Activated T-helper 9 cell treated with anti-CD3 and anti-CD28 coated beads, Interleukin-2, amount 50 U/mL, for 16 hours (primary cell): ENCODE measurements around the gene KRTAP10-8.
"Not testable (repeated sequence)": the region's sequence is repeated elsewhere in the genome, so short reads cannot be mapped to it uniquely, and the experiment has no call there.

ENCODE experiments used
- DNase-seq: peaks from one replicate; pipeline ENCODE4 v3.0.0-alpha.2; 2020; ENCODE audit warnings: low read depth

KRTAP10-8 gene, protein sequence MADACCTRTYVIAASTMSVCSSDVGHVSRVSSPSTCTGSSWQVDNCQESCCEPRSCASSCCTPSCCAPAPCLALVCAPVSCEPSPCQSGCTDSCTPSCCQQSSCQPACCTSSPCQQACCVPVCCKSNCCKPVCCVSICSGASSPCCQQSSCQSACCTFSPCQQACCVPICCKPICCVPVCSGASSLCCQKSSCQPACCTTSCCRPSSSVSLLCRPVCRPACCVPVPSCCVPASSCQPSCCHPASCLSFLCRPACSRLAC

DNA sequence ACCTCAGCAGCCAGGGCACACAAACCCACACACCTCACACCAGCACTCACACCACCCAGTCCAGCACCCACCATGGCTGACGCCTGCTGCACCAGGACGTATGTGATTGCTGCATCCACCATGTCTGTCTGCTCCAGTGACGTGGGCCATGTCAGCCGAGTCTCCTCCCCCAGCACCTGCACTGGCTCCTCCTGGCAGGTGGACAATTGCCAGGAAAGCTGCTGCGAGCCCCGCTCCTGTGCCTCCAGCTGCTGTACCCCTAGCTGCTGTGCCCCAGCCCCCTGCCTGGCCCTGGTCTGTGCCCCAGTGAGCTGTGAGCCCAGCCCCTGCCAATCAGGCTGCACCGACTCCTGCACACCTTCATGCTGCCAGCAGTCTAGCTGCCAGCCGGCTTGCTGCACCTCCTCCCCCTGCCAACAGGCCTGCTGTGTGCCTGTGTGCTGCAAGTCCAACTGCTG, at the start of gene KRTAP10-8:
KRTAP10-8 (plus strand) TSS at position 51 of the 458 bp plus-strand sequence; CDS start at position 73, 22 bp downstream.
- no peak for DNase-seq

DNA sequence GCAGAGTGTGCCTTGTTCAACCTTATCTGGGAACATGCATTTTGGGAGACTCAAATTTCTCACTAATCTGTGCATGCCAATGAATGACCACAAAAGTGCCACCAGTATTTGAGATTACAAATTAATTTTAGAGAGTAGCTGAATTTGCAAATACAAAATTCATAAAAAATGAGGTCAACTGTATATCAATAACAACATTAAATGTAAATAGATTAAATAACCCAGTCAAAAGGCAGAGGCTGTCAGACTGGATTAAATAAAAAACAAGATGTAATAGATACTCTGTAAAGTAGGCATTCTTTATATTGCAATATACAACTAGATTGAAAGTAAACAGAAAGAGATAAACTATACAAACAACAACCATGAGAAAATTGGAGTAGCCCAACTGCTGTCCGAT, 47.8 kb upstream of the KRTAP10-8 start:
- no peak for DNase-seq

DNA sequence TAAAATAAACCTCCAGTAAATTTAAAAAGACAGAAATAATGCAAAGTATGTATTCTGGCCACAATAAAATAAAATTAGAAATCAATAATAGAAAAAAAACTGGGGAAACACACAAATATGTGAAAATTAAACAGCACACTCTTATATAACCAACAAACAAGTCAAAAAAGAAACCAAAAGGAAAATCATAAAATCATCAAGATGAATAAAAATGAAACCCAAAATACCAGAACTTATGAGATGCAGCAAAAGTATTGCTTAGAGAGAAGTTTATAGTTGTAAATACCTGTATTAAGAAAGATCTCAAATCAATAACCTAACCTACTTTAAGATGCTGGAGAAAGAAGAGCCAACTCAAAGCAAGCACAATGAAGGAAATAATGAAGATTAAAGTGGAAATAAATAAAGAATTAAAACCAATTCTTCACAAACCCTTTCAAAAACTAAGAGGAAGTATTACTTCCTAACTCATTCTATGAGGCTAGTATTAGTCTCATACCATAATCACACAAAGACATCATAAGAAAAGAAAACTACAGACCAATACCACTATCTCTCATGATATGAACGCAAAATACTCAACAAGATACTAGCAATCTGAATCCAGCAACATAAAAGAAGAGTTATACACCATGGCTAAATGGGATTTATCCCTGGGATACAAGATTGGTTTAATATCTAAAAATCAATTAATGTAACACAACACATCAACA, 46.8 kb upstream of the KRTAP10-8 start:
- DNase-seq = no peak

DNA sequence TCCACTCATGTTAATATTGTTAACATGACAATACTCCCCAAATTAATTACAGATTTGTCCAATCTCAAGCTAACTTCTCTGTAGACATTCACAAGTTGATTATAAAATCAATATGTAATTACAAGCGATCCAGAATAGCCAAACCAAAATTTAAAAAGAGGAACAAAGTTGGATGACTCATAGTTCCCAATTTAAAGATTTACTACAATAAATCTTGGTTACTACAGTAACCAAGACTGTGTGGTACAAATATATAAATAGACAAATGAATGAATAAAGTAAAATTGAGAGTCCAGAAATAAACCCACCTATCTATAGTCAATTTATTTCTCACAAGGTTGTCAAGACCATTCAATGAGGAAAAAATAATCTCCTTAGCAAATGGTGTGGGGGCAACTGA, 45.5 kb upstream of the KRTAP10-8 start:
- DNase-seq = no peak

DNA sequence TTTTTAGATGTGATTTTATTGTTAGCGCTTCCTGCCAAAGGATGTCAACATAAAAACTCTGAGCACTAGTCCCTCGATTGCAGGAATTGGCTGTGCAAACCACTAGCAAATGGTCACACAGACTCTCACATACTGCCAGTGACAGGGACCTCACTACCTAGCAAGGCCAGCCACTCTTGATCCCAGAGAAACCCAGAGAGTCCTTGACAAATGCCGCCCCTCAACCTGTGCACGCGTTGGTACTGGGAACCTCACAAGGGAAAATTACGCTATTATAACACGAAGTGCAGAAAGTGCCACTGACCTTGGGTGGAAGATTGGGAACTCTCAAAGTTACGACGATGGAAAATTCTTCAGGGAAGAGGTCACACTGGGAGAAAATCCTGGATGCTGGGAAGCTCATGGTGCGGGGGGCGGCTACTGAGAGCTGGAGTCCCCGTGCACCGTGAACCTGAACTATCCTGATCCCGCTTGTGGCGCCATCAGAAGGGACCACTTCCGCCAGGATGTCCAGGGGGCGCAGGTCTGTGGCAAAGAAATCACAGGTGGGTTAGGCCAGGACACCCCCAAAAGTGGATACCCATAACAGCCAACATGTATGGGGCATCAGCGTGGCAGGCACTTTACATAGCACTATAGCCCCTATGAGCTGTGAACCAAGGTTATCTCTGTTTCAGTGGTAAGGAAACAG, 44.3 kb upstream of the KRTAP10-8 start:
- no peak for DNase-seq

DNA sequence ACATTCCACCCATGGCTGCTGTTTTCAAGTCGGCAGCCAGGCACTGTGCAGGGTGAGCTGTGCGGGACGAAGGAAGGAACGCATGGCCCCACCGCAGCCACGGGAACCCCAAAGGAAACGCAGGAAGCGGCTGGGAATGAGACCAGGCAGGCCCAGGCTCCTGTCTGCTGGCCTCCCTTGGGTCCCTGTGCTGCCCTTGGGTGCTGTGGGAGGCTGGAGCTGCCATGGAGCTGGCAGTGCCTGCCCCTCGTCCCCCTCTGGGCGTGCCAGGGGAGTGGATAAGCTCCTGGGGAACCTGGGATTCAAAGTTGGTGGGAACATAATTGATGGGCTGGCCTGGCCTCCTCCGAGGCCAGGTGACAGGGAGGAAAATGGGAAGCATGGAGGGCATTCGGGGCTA, 43.6 kb upstream of the KRTAP10-8 start:
- no peak for DNase-seq

DNA sequence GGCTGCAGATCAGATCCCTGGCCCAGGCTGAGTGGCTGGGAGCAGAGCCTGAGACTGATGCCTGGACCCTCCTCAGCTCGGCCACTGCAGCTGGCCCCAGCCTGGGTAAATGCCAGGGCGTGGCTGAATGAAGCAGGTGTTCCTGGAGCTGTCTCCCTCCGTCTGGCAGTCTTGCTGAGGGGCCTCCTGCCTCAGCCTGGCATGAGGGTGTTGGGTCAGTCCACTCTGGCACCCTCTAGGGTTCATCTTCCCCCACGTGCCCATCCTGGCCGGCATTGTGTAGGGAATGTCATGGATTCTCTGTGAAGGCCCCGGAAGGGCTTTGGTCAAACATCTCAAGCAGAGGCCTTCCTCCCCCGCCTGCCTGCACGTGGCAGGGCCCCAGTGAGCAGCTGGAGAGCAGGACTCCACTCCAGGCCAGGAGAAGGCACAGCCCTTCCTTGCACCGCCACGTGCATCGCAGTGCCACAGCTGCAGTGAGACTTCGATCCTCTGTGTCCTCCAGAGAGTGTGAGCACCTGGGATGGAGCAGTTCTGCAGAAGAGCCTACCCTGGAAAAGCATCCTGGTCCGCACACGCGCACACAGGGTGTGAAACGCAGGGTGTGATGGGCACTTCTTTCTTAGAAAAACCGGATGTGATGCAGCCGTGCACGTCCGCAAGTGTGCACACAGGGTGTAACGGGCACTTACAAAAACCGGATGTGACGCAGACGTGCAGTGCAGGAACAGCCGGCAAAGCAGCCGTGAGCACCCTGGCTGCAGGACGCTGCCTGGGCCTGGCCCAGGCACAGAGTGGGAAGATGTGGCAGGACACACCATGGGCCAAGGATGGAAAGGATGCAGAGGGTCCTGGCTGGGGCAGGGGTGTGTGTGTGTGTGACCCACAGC, 43.0 kb upstream of the KRTAP10-8 start:
- DNase-seq = no peak

DNA sequence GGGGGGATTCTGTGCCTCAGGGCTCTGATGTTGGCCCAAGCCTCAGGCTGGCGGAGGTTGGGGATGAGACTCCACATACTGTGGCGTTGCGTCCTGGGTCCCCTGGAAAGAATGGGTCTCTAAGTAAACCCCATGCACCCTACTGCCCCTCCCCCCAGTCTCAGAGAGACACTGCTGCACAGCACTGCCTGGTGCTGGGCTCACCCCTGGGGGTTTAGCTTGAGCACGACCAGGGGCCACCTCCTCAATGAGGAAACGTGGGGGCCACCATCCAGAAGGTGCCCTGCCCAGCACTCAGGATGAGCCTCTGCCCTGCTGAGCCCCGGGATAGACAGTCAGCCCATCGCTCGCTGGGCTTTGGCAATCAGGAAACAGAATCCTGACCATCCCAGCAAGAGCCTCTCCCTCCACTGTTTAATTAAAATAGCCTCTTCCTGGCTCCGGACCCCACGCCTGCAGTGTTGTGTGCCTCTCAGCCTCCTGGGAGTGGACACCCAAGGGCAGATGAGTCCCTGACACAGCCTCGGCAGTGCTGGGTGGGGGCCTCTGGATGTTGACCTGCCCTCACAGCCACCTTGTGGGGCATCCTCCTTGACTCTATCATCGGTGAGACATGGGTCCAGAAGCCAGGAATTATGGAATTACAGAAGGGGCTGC, 41.9 kb upstream of the KRTAP10-8 start:
- no peak for DNase-seq

DNA sequence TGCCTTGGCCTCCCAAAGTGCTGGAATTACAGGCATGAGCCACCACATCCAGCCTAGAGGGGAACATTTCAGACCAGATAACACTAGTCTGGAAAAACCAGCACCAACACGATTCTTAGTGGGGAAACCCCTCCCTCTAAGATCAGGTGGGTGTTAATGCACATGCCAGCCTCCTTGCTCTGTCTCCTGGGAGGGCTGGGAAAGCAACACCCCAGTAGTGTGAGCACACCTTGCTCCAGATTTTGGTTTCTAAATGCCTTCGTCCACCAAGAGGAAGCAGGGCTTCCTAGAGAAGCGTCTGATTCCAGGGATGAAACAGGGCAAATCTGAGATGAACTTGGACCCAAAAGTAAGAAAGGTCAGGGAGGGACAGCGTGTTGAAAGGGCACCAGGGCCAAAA, 40.6 kb upstream of the KRTAP10-8 start:
- DNase-seq = no peak

DNA sequence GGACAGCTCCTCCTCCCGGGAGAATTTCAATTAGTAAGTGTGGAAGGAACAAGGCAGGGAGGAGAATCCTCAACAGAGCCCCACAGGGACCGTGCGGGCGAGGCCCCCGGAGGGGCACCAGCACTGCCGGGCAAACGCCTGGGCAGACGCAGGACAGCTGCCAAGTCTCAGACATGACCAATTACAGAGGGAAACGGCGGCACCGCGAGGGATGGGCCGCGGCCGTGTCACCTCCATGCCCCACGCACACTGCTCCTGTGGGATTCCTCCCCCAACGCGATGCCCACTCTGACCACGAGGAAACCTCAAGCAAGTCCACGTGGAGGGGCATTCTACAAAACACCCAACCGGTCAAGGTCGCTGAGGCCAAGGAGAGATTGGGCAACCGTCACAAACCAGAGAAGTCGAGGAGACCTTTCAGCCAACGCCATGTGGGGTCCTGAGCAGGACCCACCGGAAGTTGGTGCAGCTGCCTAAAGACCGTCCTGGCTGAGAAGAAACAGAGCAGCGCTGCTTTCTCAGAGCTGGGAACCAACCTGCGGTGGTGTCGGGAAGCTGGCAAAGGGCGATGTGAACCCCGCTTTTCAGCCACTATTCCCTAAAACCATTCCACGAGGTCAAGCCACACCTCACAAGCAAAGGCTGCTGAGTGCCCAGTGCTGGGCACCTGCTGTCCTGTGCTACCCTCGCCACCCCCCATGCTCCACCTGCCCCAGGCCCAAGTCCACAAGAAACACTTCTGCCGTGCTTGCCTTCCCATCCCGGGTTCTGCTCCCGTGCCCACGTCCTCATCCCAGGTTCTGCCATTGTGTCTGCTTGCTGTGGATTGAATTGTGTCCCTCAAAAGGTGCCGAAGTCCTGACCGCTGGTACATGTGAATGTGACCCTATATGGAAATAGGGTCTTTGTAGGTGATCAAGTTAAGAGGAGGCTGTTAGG, 39.8 kb upstream of the KRTAP10-8 start:
- DNase-seq = no peak

DNA sequence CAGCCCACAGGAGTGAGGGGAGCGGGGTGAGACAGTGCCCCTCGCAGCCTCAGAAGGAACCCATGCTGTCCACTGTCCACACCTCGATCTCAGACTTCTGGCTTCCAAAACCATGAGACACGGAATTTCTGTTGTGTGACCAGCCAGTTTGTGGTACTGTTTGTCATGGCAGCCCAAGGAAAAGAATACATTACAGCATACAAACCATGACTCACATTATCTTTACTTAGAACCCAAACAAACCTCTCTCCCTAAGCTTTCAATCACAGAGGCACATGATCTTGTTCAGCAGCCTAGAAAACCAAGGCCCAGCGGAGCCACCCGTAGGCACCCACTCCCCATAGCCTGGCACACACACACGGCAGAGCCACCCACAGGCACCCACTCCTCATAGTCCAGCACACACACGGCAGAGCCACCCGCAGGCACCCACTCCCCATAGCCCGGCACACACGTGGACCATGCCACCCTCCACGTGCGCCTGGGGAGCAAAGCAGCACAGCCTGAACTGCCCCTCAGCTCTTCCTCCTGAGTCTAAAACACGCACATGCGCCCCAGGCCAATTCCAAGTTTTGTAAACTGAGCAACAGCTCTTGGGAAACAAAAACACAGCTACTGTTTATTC, 38.8 kb upstream of the KRTAP10-8 start:
- no peak for DNase-seq

DNA sequence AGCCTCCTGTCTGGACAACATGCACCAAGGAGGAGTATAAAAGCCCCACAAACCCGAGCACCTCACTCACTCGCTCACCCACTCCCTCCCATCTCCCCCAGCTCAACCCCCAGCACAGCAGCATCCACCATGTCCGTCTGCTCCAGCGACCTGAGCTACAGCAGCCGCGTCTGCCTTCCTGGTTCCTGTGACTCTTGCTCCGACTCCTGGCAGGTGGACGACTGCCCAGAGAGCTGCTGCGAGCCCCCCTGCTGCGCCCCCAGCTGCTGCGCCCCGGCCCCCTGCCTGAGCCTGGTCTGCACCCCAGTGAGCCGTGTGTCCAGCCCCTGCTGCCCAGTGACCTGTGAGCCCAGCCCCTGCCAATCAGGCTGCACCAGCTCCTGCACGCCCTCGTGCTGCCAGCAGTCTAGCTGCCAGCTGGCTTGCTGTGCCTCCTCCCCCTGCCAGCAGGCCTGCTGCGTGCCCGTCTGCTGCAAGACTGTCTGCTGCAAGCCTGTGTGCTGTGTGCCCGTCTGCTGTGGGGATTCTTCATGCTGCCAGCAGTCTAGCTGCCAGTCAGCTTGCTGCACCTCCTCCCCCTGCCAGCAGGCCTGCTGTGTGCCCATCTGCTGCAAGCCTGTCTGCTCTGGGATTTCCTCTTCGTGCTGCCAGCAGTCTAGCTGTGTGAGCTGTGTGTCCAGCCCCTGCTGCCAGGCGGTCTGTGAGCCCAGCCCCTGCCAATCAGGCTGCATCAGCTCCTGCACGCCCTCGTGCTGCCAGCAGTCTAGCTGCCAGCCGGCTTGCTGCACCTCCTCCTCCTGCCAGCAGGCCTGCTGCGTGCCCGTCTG, 38.0 kb upstream of the KRTAP10-8 start, which contains the start of gene KRTAP10-4:
KRTAP10-4 (plus strand) TSS at position 100 of the 827 bp plus-strand sequence; CDS start at position 130, 30 bp downstream.
- not testable (repeated sequence) for DNase-seq

DNA sequence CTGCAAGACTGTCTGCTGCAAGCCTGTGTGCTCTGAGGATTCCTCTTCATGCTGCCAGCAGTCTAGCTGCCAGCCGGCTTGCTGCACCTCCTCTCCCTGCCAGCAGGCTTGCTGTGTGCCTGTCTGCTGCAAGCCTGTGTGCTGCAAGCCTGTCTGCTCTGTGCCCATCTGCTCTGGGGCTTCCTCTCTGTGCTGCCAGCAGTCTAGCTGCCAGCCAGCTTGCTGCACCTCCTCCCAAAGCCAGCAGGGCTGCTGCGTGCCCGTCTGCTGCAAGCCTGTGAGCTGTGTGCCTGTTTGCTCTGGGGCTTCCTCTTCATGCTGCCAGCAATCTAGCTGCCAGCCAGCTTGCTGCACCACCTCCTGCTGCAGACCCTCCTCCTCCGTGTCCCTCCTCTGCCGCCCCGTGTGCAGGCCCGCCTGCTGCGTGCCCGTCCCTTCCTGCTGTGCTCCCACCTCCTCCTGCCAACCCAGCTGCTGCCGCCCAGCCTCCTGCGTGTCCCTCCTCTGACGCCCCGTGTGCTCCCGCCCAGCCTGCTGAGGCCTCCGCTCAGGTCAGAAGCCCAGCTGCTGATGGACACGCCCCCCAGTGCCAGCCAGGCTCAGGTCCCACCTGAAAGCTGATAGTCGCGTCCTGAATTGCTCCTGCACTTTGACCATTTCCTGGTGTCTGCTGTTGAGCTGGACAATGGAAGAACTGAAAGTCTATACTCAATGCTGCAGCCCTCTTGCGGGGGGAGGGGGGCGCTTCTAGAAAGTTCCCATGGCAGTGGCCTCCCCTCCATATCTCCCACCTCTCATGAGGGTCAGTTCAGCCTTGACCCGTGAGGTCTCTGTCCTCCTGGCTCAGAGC, 37.2 kb upstream of the KRTAP10-8 start:
- DNase-seq = no peak

DNA sequence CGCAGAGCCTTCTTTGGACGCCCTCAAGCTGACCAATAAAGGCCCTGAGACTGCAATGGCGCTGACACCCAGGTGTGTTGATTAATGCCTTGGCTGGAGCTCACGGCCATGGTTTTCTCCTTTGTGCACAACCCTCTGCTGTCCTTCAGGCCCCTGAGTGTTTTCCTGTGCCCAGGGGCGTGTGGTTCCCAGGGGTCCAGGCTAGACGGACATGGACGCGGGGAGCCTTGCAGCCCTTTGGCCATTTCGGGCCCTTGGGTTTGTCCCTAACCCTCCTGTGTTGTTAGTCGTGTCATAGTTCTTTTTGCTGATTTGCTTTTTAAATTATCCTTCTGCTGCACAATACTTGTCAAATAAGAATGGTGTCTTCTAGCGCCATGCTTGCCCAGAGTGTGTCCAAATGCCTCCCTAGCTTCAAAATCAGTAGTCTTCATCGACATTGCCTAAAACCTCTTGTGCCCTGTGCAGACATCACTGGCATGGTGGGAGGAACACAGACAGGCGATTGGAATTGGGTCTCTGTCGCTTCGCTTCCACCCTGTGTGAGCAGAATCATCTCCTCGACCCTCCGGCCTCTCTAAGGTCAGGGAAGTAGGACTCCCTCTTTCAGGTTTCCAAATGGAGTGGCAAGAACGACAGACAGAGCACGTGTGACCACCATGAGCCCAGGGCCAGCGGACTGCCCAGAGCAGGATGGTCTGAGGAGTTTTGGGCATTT, 36.4 kb upstream of the KRTAP10-8 start:
- no peak for DNase-seq

DNA sequence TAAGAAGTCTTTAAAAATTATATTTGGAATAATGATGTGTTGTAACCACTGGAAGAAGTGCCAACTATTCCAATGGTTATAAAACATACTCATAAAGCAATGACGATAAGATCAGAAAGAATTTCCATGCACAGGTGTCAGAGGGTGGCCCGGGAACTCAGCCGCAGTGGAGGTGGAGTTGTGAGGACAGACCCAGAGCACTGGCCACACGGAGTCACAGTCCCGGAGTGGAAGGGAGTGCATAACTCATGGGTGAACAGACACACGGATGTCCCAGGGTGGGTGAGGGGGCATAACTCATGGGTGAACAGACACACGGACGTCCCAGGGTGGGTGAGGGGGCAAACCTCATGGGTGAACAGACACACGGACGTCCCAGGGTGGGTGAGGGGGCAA, 35.9 kb upstream of the KRTAP10-8 start:
- DNase-seq = no peak

DNA sequence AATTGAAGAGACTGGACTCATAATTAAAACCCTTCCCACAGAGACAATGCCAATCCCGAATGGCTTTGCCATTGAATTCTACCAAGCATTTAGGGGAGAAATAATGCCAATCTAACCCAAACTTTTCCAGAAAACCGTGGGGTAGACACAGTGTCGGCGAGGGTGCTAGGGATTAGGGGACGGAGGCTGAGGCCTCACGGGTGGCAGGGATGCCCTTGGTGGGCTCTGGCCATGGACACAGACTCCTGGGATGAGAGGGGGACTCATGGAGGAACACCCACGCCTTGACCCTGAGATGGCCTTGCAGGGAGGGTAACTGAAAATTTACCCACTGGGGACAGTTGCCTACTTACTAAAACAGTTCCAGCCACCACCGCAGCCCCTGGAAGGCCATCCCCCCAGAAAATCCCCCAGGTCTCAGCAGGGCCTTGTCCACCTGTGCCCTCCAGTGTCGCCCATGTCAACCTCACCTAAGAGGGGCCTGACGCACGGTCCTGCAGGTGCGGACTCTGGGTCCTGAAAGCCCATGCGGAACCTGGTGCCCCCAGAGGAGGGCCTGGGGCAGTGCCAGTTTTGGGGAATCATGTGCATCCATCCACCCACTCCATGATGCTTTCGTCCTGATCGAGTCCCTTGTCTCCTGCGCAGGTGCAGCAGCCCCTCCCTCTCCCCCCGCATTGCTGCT, 33.4 kb upstream of the KRTAP10-8 start:
- DNase-seq = no peak
